ENCODE data around the gene ATP6V1F. TPM values are rescaled to one million over a fixed set of nuclear protein-coding genes. Genes with fewer than 3 reads are reported as not detected.

The ATP6V1F gene
- total RNA-seq, 1 donor from 2014 or later = 69.3 TPM

Other genes with a start within 250 kb of the ATP6V1F start
- gene GARIN1A, start 190.6 kb upstream of the ATP6V1F start, total RNA-seq (ENCODE audit: insufficient read depth, low replicate concordance) = 0.72 TPM
- gene CALU, start 123.5 kb upstream of the ATP6V1F start, total RNA-seq (ENCODE audit: insufficient read depth, low replicate concordance) = 413 TPM
- gene OPN1SW, start 87.1 kb upstream of the ATP6V1F start, total RNA-seq (ENCODE audit: insufficient read depth, low replicate concordance) = not detected
- gene CCDC136, start 70.9 kb upstream of the ATP6V1F start, total RNA-seq (ENCODE audit: insufficient read depth, low replicate concordance) = 6.0 TPM
- 204 TPM for gene FLNC, start 32.5 kb upstream of the ATP6V1F start, total RNA-seq (ENCODE audit: insufficient read depth, low replicate concordance)
- 1.4 TPM for gene KCP, start 47.9 kb downstream of the ATP6V1F start, total RNA-seq (ENCODE audit: insufficient read depth, low replicate concordance)
- 5.5 TPM for gene IRF5, start 75.1 kb downstream of the ATP6V1F start, total RNA-seq (ENCODE audit: insufficient read depth, low replicate concordance)
- 32.5 TPM for gene TNPO3, start 192.3 kb downstream of the ATP6V1F start, total RNA-seq (ENCODE audit: insufficient read depth, low replicate concordance)